Stimulated activated CD8-positive, alpha-beta memory T cell treated with anti-CD3 and anti-CD28 coated beads, Interleukin-15, amount 100 ng/mL, for 4 hours (primary cell): Measurements from ENCODE around the gene EIF3A.
"Not testable (repeated sequence)": the region's sequence is repeated elsewhere in the genome, so short reads cannot be mapped to it uniquely, and the experiment has no call there.

ENCODE experiments used
- DNase-seq, 2 donors: peaks; one replicate each; pipeline ENCODE4 v3.0.0-alpha.2; 2020; ENCODE audit warnings: low read depth in 2 of 2

The EIF3A gene

GRCh38 chr10:119051775-119052174 lies 28.8 kb downstream of the EIF3A start:
- no peak for DNase-seq

GRCh38 chr10:119049777-119050176 lies 30.8 kb downstream of the EIF3A start:
- no peak for DNase-seq

DNA sequence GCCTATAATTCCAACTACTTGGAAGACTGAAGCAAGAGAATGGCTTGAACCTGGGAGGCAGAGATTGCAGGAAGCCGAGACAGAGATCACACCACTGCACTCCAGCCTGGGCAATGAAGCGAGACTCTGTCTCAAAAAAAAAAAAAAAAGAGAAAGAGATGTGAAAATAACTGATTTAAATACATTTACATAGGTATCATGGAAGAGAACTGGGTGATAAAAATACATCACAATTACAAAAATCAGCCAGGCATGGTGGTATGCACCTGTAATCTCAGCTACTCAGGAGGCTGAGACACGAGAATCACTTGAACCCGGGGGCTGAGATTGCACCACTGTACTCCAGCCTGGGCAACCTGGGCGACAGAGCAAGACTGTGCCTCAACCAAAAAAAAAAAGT lies 31.3 kb downstream of the EIF3A start:
- no peak for DNase-seq

DNA sequence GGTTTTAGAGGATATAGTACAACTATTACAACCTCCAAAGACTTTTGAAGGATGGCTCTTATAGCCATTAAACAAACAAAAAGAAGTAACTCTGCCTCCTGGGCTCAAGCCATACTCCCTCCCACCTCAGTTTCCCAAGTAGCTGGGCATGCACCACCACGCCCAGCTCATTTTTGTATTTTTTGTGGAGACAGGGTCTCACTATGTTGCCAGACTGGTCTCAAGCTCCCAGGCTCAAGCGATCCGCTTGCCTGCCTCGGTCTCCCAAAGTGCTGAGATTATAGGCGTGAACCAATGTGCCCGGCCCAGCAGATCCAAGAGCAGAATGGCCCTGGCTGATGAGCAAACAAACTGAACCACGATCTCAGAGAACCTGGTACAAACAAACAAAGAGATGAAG lies 35.1 kb downstream of the EIF3A start:
- DNase-seq = no peak

- no peak for DNase-seq
Observed at GRCh38 chr10:119042169-119042568, 38.4 kb downstream of the EIF3A start.

GRCh38 chr10:119041326-119041725 lies 39.3 kb downstream of the EIF3A start:
- no peak for DNase-seq

DNA sequence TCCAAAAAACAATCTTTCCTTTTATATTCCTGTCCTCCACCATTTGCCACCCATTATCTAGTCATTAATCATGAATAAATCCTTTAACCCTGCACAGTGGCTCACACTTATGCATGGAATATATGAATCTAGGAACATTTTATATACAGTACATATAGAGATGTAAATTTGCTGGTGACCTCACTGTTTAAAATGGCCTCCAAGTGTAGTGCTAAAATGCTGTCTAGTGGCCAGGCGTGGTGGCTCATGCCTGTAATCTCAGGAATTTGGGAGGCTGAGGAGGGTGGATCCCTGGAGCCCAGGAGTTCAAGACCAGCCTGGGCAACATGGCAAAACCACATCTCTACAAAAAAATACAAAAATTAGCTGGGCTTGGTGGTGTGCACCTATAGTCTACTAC lies 41.5 kb downstream of the EIF3A start:
- DNase-seq = no peak

GRCh38 chr10:119031496-119032059 lies 49.0 kb downstream of the EIF3A start:
- no peak for DNase-seq

- peak in 1 of 2 donors; percentile 11 for DNase-seq
Observed at GRCh38 chr10:119030421-119031250, 50.0 kb downstream of the EIF3A start.

- no peak for DNase-seq
Observed at GRCh38 chr10:119029613-119030420, 50.8 kb downstream of the EIF3A start, which contains the start of gene NANOS1. TSS of gene NANOS1 (plus strand) at chr10:119029714. CDS start at chr10:119029802, 88 bp downstream.

DNA sequence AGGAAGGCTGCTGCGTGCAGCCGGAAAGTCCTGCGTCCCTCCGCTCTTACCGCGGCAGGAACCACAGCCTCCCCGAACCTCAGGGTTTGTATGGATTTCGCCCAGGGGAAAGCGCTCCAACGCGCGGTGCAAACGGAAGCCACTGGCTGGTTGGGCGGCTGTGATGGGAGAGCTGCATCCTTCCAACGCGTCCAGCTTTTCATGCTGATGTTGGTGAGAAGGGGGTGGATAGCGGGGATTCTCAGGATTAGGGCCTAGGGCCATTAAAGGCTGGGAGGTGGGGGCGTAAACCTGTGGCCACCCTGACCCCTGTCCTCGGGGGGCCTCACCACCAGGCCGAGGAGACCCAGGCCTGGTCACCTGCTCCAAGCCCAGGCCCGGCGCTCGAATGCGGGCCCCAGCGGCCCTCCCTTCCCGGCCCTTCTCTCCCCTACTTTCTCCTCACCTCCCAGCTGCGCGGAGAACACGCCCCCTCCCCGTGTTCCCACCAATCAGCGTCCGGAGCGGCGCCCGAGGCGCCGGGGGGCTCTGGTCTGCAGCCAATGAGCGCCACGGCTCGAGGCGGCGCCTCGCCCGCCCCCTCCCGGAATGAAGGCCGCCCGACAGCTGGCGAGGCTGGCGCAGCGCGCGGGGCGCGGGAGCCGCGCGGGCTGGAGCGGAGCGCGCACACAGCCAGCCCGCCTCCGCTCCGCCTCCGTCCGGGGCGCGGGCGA lies 51.6 kb downstream of the EIF3A start:
- peak; percentile 70 to 73 for DNase-seq

GRCh38 chr10:119028445-119028899 lies 52.1 kb downstream of the EIF3A start:
- DNase-seq = not testable (repeated sequence)

- DNase-seq = no peak
Observed at GRCh38 chr10:119026301-119027110, 54.1 kb downstream of the EIF3A start.

GRCh38 chr10:119025776-119026175 lies 54.8 kb downstream of the EIF3A start:
- DNase-seq = no peak

DNA sequence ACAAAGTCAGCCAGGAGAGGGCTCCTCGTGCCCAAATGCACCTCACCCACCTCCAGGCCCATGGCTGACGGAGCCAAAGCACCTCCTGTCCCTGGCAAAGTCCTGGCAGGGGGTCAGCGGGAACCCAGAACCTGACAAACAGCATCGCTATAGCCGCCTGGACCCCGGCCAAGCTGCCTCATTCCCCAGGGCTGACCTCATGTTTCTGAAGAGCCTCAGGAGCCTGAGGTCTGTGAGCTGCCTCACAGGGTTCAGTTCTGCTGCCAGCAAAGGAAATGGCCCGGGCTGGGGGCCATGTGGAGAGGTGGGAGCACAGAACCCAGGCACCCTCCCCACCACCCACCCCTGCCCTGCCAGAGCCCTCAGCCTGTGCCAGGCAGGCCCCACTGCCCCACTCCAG lies 55.3 kb downstream of the EIF3A start:
- DNase-seq = no peak

- no peak for DNase-seq
Observed at GRCh38 chr10:119024882-119025281, 55.7 kb downstream of the EIF3A start.

DNA sequence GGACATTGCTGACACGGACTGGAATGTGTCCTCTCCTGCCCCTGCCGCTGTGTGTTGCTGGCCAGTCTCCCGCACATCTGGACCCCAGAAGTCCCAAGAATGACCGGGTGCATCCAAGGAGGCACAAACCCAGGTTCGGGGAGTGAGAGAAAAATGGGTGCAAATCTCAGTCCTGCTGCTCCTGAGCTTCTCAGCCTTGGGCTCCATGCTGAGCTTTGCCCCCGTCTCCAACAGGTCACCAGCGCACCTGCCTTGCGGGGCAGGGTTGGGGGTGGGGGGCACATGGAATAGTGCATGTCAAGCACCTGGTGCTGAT lies 57.1 kb downstream of the EIF3A start:
- no peak for DNase-seq

DNA sequence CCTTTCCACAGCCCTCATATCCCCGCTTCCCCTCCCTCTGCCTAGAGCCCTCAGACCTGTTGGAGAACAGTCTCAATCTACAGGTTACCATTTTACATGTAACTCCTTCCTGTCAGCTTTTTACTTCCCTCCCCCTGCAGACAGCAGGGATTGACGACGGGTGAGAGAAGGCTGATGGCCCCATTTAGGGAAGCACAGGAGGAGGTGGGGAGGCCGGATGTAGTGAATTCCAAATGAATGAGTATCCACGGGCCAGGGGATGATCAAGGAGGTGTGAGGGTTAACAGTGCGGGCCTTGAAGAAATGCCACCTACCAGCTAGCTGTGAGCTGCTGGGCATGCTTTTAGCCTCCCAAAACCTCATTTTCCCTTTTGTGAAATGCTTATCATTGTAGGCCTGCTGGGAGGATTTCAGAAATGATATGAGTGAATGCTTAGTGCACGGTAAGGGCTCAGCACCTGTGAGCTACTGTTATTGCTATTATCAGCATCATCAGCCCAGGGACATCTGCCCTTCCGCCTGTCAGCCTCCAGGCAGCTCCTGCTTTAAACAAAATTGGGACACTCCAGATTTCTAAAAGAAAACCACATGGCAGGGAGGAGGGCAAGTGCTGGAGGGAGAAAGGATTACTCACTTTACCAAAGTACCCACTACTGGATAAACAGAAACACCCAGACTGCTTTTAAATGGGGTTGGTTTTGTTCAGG lies 57.6 kb downstream of the EIF3A start:
- DNase-seq = no peak

DNA sequence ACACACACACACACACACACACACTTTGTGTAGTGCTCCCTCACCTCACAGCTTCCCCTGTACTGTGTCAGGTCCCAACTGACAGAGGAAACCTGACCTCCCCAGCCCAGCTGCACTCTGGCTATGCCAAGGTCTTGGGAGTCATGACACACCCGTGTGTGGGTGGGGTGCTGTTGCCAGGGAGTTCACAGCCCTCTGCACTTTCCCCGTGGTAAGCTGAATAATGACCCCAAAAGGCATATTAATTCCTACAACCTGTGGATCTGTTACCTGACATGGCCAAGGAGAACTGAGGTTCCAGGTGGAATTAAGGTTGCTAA lies 60.0 kb downstream of the EIF3A start:
- DNase-seq = no peak

GRCh38 chr10:119007211-119007574 lies 73.4 kb downstream of the EIF3A start:
- DNase-seq = no peak
